Spleen (tissue), 7 donors: ENCODE data around the gene ELP1.

Experiments used
- POLR2A ChIP-seq, 3 donors: fragments of 450-650 bp; IDR thresholded peaks; one replicate each; pipeline ENCODE4 v1.5.1; 2017; ENCODE audit warnings: antibody characterized with exemption in 3 of 3, mild to moderate bottlenecking in 1 of 3
- POLR2AphosphoS5 ChIP-seq, 3 donors: sonication (generic); formaldehyde crosslinking; IDR thresholded peaks; one replicate each; pipeline ENCODE4 v1.5.1; 2017; ENCODE audit warnings: antibody characterized with exemption in 3 of 3
- TF ChIP-seq, protein P1 (sequence below), 11 experiments: fragments of 200-600 bp in 7 of 11; fragments of 450-650 bp in 4 of 11; sonication (generic) in 4 of 11; IDR thresholded peaks in 8 of 11; conservative IDR thresholded peaks in 3 of 11; 1 replicate in 7 of 11; 2 replicates in 4 of 11; pipeline versions ENCODE4 v1.4.0 to v1.8.0; 2016 to 2021; ENCODE audit warnings: antibody characterized with exemption in 11 of 11, inconsistent platforms in 4 of 11, mild to moderate bottlenecking in 1 of 11
- donor health status: DM: no; HTN: no; CAD: no; lungs with moderate emphysema.
- donor health status: DM: no; HTN: no; CAD: no.
- donor health status: DM: no; HTN: no; CAD: no.

DNA sequence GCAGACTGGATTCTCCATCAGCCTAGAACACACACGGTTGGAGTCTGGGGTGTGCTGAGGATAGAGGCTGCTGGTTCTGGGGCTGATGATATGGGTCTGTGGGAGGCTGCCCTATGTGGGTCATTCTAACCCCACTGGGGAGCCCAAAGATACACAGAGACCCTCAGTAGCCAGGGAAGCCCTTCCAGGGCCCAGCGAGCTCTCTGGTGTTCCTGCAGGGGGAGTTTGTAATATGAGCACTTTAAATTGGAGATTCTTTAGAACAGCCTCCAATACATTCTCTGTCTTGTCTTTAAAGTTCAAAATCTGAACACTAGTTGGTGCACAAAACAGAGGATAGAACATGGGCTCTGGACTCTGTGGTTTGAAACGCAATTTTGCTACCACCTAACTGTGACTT, 69.5 kb downstream of the ELP1 start:
- TF ChIP-seq, protein P1, sequence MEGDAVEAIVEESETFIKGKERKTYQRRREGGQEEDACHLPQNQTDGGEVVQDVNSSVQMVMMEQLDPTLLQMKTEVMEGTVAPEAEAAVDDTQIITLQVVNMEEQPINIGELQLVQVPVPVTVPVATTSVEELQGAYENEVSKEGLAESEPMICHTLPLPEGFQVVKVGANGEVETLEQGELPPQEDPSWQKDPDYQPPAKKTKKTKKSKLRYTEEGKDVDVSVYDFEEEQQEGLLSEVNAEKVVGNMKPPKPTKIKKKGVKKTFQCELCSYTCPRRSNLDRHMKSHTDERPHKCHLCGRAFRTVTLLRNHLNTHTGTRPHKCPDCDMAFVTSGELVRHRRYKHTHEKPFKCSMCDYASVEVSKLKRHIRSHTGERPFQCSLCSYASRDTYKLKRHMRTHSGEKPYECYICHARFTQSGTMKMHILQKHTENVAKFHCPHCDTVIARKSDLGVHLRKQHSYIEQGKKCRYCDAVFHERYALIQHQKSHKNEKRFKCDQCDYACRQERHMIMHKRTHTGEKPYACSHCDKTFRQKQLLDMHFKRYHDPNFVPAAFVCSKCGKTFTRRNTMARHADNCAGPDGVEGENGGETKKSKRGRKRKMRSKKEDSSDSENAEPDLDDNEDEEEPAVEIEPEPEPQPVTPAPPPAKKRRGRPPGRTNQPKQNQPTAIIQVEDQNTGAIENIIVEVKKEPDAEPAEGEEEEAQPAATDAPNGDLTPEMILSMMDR (IDR thresholded peaks at IDR 0.05 in 8 of 11, conservative IDR thresholded peaks at IDR 0.05 in 3 of 11) = no peak
- TF ChIP-seq POLR2A (IDR thresholded peaks at IDR 0.05) (no peak), POLR2AphosphoS5 (IDR thresholded peaks at IDR 0.05) (no peak)
